HG03196 (cell line): Measurements from ENCODE around the gene SPPL3.

Experiments used
- ATAC-seq: cut with Tn5 transposase; IDR thresholded peaks from one replicate; pipeline ENCODE4 v1.9.1; 2021; ENCODE audit not compliant: unreplicated experiment

The SPPL3 gene

DNA sequence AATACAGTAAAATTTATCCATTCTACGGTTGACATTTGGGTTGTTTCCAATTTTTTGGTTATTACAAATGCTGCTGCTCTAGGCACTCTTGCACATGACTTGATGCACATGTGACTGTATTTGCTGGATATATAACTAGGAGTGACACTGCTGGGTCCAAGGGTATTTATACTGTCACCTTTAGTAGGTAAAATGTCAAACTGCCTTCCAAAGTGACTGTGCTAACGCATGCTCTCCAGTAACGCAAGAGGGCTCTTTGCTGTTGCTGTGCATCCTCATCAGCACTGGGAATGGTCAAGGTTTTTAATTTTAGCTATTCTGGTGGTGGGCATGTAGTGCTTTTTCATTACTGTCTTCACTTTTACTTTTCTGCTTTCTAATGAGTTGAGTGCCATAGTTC, 116.3 kb downstream of the SPPL3 start:
- ATAC-seq, result no peak

DNA sequence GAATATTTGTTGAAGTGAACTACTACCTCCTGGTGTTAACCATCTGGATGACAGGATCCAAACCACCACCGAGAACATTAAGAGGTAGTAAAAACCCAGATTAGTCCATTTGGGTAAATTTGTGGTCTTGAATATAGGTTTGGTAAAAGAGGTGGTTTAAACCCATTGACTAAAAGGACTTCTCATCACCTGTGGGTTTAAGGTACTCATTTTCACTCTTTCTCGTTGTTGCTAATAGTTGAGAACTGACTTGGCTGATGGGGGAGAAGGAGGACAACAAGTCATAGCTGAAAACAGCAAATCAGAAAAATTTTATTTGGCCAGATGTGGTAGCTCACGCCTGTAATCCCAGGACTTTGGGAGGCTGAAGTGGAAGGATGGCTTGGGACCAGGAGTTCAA, 119.4 kb downstream of the SPPL3 start:
- ATAC-seq, result no peak

DNA sequence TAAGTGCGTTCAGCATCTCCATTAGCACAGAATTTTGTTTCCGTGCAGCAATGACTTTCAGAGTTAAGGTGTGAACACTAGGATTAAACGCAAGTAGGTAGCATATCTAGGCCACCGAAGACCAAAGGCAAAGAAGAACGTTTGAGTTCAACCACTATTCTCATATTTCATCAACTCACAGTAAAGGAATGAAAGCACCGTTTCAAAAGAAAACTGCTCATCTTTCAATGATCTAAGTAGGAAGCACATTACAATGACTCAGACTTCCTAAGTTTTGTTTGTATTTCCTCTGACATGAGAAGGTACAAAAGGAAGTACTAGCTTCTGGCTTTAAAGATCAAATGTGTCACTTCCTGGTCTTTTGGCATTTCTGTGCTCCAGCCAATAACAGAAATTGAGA, 121.0 kb downstream of the SPPL3 start:
- ATAC-seq, result no peak

DNA sequence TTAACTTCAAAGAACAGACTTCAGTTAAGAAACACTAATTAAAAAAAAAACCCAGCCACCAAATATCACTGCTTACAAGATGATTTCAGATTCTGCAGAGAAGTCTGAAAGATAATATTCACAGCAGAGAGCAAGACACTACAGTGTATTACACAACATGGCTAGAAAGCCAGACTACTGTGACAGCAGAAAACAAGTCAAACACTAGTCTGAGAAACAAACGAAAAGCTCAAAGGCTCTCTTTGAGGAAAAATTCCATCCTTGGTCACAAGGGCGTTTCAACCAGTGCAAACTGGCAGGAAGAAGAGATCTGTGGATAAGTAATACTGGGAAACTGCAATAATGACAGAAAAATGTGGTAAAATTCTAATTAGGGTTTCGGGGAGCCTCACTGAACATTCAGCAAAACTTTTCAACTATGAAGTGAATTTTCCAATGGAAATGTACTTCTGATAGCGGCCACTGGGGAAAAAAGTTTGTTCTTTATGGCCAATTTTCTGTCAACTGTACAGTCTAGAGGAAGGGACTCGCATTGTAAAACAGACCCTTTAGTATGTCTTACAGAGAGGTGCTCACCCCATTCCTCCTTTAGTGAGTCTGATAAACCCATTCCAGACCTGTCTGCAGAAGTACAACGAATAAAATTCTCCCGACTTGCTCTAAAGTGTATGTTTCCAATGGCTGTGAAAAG, 128.2 kb downstream of the SPPL3 start:
- ATAC-seq, result no peak

DNA sequence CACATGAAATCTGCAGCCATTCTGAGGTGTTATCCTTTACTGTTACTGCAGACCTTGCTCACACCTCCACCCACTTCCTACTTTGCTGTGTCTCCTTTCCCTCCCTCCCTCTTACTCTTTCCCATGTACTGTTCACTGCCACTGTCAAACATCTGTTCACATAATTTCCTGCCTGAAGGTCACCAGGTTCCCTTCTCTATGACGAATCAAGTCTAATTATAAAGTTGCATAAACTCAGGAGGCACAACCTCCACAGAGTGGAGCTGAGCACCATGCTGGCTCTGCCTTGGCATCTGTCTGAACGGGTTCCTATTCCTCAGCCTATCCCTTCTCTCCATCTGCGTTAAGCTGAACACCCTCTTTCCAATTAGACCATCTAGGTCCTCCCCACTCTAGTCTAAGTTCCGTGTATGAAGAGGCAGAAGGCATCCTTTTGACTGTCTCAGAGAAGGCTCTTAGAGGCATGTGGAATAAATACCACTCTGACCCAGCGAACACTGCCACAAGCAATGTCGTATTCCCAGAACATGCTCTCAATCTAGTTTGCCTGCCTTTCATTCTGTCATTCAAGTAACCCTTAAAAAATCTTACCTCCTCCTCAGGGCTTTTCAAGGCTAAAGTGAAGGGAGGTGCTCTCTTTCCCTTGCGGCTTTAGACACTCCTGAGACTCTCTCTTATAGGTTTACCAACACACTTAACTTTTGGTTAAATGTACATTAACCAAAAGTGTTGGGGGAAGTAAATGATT, 129.8 kb downstream of the SPPL3 start:
- no peak for ATAC-seq

DNA sequence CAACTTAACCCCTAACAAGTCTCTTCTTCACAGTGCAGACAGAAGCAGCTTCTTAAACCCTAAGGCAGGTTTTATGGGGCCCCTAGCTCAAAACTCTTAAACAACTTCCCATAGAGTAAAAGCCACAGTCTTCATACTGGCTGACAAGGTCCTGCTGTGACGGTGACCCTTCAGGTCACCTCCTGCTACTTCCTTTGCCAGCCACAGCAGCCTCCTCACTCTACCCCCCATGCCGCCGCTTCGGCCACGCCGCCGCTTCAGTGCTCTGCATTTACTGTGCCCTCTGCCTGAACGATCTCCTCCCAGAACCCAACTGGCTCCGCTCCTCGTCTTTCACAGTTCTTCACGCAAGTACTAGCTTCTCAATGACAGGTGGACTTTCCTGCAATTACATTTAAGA, 133.1 kb downstream of the SPPL3 start:
- ATAC-seq, result no peak

DNA sequence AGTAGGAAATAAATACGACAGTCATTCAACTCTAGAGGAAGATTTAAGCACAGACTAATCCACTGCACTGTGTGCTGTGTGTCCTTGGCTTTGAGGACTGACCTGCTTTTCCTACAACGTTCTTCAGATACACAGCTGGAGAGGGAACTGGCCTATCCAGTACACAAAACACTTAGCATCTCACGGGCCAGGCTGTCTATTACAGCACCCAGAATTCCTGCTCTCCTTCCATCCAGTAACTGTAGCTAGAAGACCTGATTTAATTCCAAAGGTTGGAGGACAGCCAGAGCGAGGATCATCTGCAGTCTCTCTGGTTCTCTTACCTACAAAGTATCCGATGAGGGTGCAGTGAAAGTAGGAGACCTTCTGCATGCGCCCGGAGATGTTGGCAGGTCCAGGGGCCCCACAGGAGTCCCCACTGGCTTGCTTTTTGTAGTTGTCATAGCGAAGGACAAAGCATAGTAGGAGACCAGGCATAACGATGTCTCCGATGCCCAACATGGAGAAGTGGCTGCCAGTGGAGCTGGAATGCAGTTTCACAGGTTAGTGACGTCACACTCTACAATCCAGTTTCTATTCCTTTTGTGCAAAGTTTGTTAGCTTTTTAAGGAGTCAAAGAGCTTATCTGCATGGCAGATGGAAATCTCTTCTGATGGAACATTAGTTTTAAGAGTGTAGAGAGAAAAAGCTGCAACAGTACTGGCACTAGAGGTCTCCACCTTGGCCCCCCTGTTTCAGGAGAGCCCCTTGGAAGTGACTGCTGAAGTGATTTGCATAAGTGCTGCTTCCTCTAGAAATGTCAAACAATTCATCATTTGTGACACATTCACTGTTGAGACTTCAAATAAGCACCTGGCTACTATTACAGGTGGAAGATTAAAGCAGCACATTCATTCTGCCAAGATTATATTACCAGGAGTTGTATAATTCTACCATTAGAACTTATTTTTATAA, 136.8 kb downstream of the SPPL3 start:
- no peak for ATAC-seq

DNA sequence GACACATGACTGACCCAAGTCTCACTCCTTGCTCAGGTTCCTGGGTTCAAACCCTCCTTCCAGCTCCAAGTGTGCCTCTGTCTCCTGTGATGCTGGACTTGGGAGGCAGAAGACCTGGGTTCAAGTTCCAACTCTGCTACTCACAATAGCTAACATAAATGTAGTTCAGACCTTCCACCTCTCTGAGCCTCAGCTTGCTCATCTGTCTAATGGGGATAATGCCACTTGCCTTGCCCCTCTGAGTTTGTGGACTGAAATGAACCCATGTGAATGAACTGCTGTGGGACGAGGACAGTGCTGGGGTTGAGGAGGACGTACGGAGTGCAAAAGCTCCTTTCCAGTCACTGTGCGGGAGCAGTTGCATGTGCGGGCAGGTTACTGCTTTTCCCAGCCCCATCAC, 137.6 kb downstream of the SPPL3 start:
- ATAC-seq, result no peak

DNA sequence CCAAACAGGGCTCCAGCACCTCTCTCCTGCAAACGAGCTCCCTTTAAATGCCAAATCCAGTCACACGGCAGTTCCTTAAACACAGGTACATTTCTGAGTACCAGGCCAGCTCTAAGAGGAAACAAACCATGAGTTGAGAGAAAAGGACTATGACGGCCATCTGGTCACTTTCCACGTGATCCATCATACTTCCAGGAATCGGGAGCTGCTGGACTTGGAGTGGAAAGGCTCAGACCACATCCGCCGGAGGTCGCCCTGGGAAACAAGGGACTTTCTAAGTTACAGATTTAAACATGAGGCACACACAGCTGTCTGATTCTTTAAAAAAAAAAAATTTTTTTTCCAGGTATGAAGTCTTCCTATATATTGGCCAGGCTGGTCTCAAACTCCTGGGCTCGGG, 139.3 kb downstream of the SPPL3 start:
- ATAC-seq, result no peak

DNA sequence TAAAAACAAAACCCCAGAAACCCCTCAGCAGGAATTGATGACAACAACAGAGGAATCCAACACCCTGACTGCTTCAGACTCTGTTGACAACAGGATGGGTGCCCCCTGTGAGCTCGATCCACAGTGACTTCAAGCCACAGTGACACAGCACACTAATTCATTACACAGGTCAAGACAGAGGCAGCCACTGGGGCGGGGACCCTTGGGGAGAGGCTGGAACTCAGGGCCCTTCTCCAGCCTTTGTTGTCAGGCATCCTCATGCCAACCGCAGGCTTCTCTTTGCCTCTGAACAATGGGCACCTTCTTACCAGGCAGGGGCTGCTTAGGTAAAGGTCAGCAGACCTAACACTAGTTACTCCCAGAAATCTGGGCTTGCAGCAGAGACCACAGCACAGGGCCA, 140.9 kb downstream of the SPPL3 start:
- no peak for ATAC-seq

DNA sequence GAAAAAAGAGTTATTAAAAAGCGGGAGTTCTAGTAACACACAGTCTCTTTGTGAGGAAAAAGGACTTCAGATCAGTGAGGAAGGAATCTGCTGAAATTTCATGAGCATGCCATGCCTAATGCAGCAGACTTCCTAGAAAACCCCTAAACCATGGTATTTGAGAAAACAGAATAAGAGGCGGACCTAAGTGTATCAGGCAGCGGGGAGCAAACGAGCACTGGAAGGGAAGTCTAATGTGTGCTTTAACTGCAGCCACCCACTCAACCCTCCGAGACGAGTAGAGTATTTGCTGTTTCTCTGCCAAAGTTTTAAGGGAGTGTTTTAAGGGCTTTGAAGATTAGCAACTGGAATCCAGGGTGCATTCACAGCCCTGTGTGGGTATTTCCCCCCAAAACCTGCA, 142.1 kb downstream of the SPPL3 start:
- no peak for ATAC-seq

DNA sequence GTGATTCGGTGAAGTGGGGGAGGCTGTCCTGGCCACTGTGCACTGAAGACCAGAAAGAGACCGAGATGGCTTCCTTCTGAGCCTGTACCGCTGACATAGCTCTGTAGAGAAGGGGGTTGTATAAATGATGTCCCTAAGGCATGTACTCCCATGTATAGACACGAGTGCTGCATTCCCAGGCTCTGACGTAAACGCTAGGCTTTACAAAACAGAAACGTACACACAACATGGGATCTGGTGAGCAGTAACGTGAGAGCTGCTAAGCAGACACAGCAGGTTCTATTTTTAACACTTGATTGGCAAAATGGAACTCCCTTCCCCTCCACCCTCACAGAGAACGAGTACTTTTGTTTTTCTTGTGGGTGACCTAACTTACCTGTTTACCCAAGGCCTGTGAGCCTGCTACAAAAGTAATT, 142.6 kb downstream of the SPPL3 start:
- ATAC-seq, result no peak

DNA sequence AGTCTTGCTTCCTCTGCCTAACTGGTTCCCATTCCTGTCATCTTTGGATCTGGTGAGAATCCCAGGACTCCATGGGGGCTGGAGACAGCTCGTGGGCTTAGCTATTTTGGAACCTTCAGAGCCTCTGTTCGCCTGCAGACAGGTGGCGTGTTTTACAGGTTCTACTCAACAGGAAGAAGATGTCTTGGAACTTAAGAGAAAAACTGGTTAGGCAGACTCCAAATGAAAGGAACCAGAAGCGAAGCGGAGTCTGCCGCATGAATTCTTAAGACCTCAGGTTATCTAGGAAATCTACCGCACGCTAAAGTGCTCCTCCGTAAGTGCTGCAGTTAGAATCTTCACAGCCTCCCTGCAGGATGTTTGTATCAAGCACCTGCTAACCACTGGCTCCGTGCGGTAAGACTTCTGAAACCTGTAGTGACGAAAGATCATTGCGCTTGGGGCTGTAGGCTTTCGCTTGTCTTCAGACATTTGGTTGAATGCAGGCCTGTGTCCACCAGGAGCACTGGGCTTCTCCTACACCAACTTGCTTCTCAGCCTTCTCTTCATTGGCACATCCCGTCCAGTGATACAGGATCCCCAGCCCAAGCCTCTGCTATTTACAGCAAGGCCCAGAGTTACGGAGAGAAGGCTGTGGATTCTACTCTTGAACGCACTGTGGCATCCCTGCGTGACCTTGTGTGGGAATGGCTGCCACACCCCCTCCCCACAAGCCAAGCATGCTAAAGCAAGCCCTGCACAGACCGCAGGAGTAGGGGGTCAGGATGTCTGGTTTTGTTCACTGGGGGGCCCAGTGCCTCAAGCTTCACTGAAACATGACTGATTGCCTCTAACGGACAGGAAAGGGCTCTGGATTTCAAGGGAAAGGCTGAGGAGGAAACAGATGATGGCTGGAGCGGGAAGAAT, 143.6 kb downstream of the SPPL3 start:
- no peak for ATAC-seq

DNA sequence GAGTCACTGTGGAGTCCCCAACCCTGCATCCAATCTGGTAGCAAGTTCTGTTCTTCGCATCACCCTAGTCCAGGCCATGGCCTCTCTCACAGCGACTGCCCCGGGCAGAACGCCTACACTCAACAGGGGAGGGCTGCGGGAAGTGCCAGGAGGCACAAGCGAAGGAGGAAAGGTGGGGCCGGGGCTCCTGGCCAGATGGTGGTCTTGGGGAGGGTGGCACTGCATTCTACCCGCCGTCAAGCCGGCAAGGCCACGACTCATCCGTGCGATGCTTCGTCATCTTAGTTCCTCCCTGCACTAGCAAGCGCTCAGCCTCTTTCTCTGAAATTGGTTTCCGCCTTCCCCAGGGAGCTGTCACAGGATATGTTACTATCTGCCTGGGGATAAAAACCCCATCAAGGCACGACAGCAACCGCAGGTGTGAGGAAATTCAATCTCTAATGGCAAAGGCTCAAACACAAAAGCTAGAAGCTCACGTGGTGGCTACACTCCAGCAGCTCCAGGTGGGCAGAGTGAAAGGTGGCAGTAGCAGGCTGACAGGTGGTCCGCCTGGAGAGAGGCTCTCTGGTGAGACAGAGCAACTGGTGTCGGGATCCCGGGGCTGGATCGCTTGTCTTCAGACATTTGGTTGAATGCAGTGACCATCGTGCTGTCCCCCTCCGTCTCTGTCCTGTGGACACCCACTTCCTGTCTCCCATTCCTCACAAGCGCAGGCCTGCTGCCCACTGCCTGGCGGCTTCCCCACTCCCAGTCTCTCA, 144.4 kb downstream of the SPPL3 start:
- no peak for ATAC-seq

DNA sequence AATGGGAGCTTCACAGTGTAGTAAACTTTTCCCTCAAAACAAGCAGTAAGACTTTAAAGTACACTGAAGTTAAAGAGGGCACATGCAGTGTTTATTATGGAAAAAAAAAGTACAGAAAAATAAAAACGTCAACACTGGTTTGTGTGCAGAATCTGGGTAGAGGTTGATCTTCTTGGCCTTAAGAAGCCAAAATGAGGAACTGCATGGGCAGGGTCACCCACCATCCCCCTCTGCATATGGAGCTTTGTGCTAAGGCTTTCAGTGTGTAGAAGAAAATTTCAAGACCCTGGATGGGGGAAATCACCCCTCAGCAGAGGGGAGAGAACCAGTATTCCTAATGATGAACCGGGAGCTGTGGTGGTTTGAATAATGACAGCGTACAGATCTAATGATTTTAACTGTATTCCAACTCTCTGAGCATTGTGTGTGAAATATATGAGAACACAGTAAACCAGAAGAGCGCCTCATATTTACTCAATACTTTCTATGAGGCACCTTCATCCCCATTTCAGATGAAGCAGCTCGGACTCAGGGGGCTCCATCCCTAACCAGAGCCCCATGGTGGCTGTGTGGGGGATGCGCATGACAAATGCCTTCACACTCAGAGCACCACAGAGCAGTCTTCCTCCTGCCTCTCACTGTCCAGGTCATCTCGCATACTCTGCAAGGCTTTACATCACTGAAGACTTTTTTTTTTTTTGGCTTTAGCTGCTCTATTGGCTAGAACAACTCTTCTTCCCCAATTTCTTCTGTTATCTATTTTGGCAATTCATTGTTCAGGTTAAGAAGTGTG, 145.2 kb downstream of the SPPL3 start:
- ATAC-seq, result no peak

DNA sequence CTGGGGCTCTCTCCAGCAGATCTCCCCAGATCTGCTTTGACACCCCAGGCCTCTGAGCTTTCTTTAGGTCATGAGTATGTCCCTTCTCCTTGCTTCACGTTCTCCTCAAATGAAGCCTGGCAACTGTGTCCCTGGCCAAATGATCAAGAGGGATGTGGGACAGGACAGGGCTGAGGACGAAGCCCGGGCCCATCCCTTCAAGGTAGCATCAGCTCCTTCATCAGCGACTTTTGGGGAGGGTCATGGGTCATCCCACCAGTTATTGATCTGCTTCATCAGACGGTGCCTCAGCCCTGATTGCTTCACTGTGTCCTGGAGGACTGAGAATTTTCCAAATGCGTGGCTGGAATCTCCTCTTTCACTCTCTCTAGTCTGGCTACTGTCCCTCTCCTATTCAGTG, 146.2 kb downstream of the SPPL3 start:
- no peak for ATAC-seq

DNA sequence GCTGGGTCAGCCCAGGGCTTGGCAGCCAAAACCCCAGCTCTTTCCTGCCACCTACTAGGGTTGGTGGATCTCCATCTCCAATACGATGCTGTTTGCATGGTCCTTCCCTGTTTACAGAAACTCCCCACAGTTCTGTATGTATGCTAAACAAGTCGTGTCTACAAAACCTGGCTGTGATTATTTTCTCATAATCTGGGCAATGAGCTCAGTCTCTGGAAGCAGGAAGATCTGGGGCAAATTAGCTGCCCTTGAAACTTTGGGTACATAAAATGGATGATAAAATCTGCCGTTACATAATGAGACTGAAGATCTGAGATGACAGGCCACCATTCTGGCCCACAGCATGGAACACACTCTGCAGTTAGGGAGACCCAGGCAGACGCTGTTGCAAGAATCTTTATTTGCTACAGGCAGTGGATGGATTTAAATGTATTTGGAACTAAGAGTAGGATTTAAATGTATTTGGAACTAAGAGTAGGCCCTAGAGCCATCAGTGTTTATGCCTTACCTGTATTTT, 146.9 kb downstream of the SPPL3 start:
- no peak for ATAC-seq

DNA sequence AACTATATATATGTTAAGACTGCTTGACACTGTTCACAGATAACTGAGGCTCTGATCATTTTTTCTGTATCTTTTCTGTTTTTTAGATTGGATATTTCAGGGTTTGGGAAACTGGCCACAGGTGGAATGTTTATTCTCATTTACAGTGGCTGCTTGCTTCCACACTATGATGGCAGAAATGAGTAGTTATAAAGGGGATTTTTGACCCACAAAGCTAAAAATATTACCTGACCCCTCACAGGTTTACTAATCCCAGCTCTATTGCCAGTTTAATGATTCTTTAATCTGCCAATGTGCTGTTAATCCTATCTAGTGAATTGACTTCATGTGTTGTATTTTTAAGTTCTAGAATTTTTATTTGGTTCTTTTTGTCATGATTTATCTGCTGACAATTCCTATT, 148.9 kb downstream of the SPPL3 start:
- no peak for ATAC-seq

DNA sequence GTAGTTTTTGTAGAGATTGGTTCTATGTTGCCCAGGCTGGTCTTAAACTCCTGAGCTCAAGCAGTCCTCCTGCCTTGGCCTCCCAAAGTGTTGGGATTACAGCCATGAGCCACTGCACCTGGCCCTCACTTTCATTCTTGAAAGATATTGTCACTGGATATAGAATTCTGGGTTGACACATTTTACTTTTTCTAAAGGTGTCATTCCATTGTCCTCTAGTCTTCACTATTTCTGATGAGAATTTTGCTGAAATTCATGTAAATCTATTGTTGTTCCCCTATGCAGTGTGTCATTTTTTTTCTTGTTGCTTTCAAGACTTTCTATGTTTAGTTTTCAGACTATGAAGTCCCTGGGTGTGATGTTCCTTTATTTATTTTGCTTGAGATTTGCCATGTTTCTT, 149.4 kb downstream of the SPPL3 start:
- ATAC-seq, result no peak
